ENCODE data around the gene INAVA. TPM values are rescaled to one million over a fixed set of nuclear protein-coding genes. Genes with fewer than 3 reads are reported as not detected.
"Not testable (repeated sequence)": the region's sequence is repeated elsewhere in the genome, so short reads cannot be mapped to it uniquely, and the experiment has no call there.

Gene INAVA
- polyA plus RNA-seq, 2 of the 4 experiments (the other 2 are of a cell fraction), result 40.0 to 43.7 TPM

DNA sequence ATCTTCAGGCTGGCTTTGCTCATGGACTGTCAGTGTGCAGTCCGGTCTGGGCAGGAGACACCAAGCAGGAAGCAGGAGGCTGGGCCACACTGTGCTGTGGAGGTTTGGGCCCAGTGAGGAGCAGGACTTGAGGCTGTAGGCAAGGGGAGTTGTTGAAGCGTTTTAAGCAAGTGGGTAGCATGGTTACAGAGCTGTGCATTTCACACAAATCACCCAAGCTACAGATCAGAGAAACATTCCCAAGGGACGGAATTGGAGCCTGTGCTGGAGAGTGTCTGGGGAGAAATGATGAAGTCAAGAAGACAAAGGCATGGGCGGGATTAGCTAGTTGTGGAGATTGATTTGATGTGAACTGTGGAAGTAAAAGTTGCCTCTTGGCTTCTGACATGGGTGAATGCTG, 67.9 kb downstream of the INAVA start:
- no peak for DNase-seq (ENCODE audit: low read depth in 1 of 2, low spot score in 1 of 2)
- Histone ChIP-seq H3K4me3 (no peak overlapping the region), H3K4me2 (no peak overlapping the region), H3K27ac (no peak overlapping the region), H3K4me1 (no peaks in the 10 kb centered on the region), H3K9me3 (no peaks in the 10 kb centered on the region)
- POLR2A ChIA-PET, result no interaction called here
- CTCF ChIA-PET, result interaction anchor here (0.6 to 7.6 kb wide), 5 partner anchors 10 to 87 kb away, joined by 3 to 51 read pairs (median 5); no protein-coding TSS in a partner anchor
- WGBS (ENCODE audit: missing lambda C conversion rate), result 89% methylated on average over 4 of the region's 4 CpGs
- ATAC-seq, result no peak
- no peak for FAIRE-seq
- TF ChIP-seq CBX8 (IDR thresholded peaks at IDR 0.05) (no peak), PHF8 (IDR thresholded peaks at IDR 0.05; ENCODE audit: borderline replicate concordance, low read depth) (no peak), CBX2 (IDR thresholded peaks at IDR 0.05; ENCODE audit: borderline replicate concordance, low read depth) (no peak), SREBF2 (IDR thresholded peaks at IDR 0.05) (no peak)
- TF ChIP-seq, protein P1, sequence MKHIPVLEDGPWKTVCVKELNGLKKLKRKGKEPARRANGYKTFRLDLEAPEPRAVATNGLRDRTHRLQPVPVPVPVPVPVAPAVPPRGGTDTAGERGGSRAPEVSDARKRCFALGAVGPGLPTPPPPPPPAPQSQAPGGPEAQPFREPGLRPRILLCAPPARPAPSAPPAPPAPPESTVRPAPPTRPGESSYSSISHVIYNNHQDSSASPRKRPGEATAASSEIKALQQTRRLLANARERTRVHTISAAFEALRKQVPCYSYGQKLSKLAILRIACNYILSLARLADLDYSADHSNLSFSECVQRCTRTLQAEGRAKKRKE (CRISPR knock-in tag; IDR thresholded peaks at IDR 0.05; ENCODE audit: low read depth), result no peak

DNA sequence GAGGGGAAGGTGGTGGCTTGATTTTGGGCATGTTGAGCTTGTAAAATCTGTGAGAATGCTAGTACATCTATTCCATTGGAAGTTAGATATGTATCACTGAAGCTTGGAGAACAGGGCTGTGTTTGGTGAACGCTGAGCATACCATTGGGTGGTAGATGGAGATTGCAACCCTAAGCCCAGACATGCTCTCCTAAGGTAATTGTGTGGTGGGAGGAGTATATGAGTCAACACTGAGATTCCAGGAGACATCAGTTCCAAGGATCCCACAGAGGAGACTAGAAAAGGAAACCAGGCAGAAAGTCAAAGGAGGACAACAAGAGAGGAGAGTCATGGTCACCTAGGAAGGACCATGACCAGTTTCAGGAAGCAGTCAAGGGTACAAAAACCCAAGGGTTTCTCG, 68.4 kb downstream of the INAVA start:
- H3K9me3 ChIP-seq, result no peaks in the 10 kb centered on the region
- POLR2A ChIA-PET, result no interaction called here
- H3K27ac ChIP-seq, result no peak overlapping the region
- CTCF ChIA-PET, result interaction anchor here (1.2 to 7.6 kb wide), 3 partner anchors 9 to 79 kb away, joined by 5 to 51 read pairs (median 5); no protein-coding TSS in a partner anchor
- no peak for DNase-seq (ENCODE audit: low read depth in 1 of 2, low spot score in 1 of 2)
- no peak for FAIRE-seq
- TF ChIP-seq, protein P2, sequence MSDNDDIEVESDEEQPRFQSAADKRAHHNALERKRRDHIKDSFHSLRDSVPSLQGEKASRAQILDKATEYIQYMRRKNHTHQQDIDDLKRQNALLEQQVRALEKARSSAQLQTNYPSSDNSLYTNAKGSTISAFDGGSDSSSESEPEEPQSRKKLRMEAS (IDR thresholded peaks at IDR 0.05), result no peak
- no peak for TF ChIP-seq MYC (IDR thresholded peaks at IDR 0.05; ENCODE audit: borderline replicate concordance, low read length)
- TF ChIP-seq JUNB (IDR thresholded peaks at IDR 0.05), result no peak
- TF ChIP-seq RNF2 (IDR thresholded peaks at IDR 0.05; ENCODE audit: borderline replicate concordance, low read depth), result no peak
- TF ChIP-seq NPAS2 (CRISPR knock-in tag; IDR thresholded peaks at IDR 0.05; ENCODE audit: borderline replicate concordance), result no peak
- TF ChIP-seq, protein P3, sequence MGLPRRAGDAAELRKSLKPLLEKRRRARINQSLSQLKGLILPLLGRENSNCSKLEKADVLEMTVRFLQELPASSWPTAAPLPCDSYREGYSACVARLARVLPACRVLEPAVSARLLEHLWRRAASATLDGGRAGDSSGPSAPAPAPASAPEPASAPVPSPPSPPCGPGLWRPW (IDR thresholded peaks at IDR 0.05), result no peak
- TF ChIP-seq RFX5 (IDR thresholded peaks at IDR 0.05), result no peak
- TF ChIP-seq EP300 (IDR thresholded peaks at IDR 0.05), result no peak
- H3K4me1 ChIP-seq, result peaks cover 3% of the 10 kb centered on the region
- WGBS (ENCODE audit: missing lambda C conversion rate), result 64% methylated on average over 2 of the region's 2 CpGs
- no peak overlapping the region for H3K4me2 ChIP-seq
- ATAC-seq, result no peak
- H3K4me3 ChIP-seq, result no peak overlapping the region

DNA sequence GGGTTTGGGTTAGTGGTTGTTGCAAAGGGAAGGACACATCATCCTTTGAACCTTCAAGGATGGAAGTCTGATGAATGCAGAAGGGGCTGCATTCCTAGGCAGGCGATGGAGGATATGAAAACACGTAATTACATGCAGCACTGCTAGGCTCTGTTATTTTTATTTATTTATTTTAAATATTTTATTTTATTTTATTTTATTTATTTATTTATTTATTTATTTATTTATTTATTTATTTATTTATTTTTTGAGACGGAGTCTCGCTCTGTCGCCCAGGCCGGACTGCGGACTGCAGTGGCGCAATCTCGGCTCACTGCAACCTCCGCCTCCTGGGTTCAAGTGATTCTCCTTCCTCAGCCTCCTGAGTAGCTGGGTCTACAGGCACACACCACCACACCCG, 69.2 kb downstream of the INAVA start:
- H3K9me3 ChIP-seq; FAIRE-seq; H3K27ac ChIP-seq; H3K4me2 ChIP-seq; H3K4me3 ChIP-seq; POLR2A ChIA-PET; ATAC-seq; DNase-seq (ENCODE audit: low read depth in 1 of 2, low spot score in 1 of 2): not testable (repeated sequence)
- 94% methylated on average over 11 of the region's 11 CpGs for WGBS (ENCODE audit: missing lambda C conversion rate)
- CTCF ChIA-PET, result interaction anchor here (1.2 to 7.6 kb wide), 3 partner anchors 8 to 78 kb away, joined by 5 to 51 read pairs (median 5); no protein-coding TSS in a partner anchor
- H3K4me1 ChIP-seq, result peaks cover 11% of the 10 kb centered on the region
- TF ChIP-seq ZC3H11A (IDR thresholded peaks at IDR 0.05), result peak; percentile 41

Small RNA genes lying within 50 kb of the gene (small RNA-seq; reads per million reads assigned to genes)
- gene RNU6-704P, result 0 reads per million in 6 experiments

Other genes starting within 250 kb of the INAVA start
- 28.7 and 42.9 TPM in 2 replicates for gene DDX59, start 225.0 kb upstream of the INAVA start, polyA plus RNA-seq (2011; rRNA removed)
- gene DDX59, start 225.0 kb upstream of the INAVA start, polyA plus RNA-seq (2017; fragmentation: RNase III; extraction: RNeasy Plus Mini Kit Qiagen cat#74134 plus additional on column Dnase treatment), result 16.0 to 16.6 TPM (median 16.3 TPM) in 3 replicates
- gene CAMSAP2, start 156.0 kb upstream of the INAVA start, polyA plus RNA-seq (2011; rRNA removed), result 28.4 and 28.5 TPM in 2 replicates
- gene CAMSAP2, start 156.0 kb upstream of the INAVA start, polyA plus RNA-seq (2017; fragmentation: RNase III; extraction: RNeasy Plus Mini Kit Qiagen cat#74134 plus additional on column Dnase treatment), result 17.3 to 18.1 TPM (median 17.6 TPM) in 3 replicates
- not detected in 2 replicates for gene GPR25, start 21.9 kb upstream of the INAVA start, polyA plus RNA-seq (2011; rRNA removed)
- gene GPR25, start 21.9 kb upstream of the INAVA start, polyA plus RNA-seq (2017; fragmentation: RNase III; extraction: RNeasy Plus Mini Kit Qiagen cat#74134 plus additional on column Dnase treatment), result not detected in 3 replicates
- gene KIF21B, start 128.8 kb downstream of the INAVA start, polyA plus RNA-seq (2011; rRNA removed), result 3.6 and 3.8 TPM in 2 replicates
- gene KIF21B, start 128.8 kb downstream of the INAVA start, polyA plus RNA-seq (2017; fragmentation: RNase III; extraction: RNeasy Plus Mini Kit Qiagen cat#74134 plus additional on column Dnase treatment), result 1.3 to 1.5 TPM (median 1.4 TPM) in 3 replicates
- gene CACNA1S, start 217.5 kb downstream of the INAVA start, polyA plus RNA-seq (2011; rRNA removed), result 0.01 and 0.03 TPM in 2 replicates
- not detected in 3 replicates for gene CACNA1S, start 217.5 kb downstream of the INAVA start, polyA plus RNA-seq (2017; fragmentation: RNase III; extraction: RNeasy Plus Mini Kit Qiagen cat#74134 plus additional on column Dnase treatment)
- gene ASCL5, start 232.3 kb downstream of the INAVA start, polyA plus RNA-seq (2011; rRNA removed), result 0.07 TPM in 1 of 2 replicates, not detected in the other
- gene ASCL5, start 232.3 kb downstream of the INAVA start, polyA plus RNA-seq (2017; fragmentation: RNase III; extraction: RNeasy Plus Mini Kit Qiagen cat#74134 plus additional on column Dnase treatment), result 0.07 to 0.17 TPM (median 0.09 TPM) in 3 replicates